Activated CD8-positive, alpha-beta memory T cell treated with anti-CD3 and anti-CD28 coated beads, Interleukin-2, amount 50 U/mL, for 1 hour (primary cell): ENCODE data around the gene ELANE.
"Not testable (repeated sequence)": the region's sequence is repeated elsewhere in the genome, so short reads cannot be mapped to it uniquely, and the experiment has no call there.

Source experiments
- DNase-seq: peaks from one replicate; pipeline ENCODE4 v3.0.0-alpha.2; 2020; ENCODE audit errors: extremely low read depth

Gene ELANE

GRCh38 chr19:862581-863314 lies 10.6 kb downstream of the ELANE start:
- peak; percentile 37 for DNase-seq

DNA sequence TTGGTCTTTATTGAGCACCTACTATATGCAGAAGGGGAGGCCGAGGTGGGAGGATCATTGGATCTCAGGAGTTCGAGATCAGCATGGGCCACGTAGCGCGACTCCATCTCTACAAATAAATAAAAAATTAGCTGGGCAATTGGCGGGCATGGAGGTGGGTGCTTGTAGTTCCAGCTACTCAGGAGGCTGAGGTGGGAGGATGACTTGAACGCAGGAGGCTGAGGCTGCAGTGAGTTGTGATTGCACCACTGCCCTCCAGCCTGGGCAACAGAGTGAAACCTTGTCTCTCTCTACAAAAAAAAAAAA lies 11.2 kb downstream of the ELANE start:
- no peak for DNase-seq

GRCh38 chr19:866769-867300 lies 14.7 kb downstream of the ELANE start:
- DNase-seq = no peak

GRCh38 chr19:867301-867793 lies 15.2 kb downstream of the ELANE start:
- DNase-seq = no peak

GRCh38 chr19:867855-868457 lies 15.9 kb downstream of the ELANE start:
- no peak for DNase-seq

DNA sequence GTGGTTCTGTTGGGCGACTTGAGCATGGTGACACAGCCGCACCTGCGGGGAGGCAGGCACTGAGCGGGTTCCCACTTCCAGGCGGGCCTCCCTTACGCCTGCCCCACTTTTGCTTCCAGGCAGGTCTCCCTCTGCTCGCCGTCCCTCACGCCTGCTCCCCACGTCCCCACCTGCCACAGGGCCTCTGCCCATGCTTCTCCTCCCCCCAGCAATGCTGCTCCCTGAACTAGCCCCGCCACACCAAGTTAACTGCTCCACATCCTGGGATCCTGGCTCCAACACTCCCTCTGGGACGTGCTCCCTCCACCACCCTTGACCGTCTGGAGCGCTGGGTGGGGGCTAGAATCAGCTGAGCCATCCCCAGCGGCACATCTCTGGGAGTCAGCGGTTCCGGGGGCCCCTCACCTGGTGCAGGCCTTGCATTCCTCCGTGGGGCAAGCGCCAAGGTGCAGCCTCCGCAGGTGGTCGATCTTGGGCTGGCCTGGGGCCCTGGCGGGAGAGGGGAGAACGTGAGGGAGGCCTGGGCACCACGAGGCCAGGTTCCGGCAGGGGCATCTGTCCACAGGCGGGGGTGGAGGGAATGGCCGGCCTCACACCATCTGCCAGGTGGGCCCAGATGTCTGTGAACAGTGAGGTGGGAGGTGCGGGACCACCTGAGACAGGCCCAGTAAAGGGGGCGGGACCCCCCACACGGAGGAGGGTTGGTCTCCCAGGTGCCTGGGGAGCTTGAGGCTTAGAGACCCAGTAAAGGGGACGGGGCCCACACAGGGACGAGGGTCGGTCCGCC lies 16.5 kb downstream of the ELANE start:
- no peak for DNase-seq

GRCh38 chr19:869245-870177 lies 17.4 kb downstream of the ELANE start:
- no peak for DNase-seq

GRCh38 chr19:870314-870713 lies 18.2 kb downstream of the ELANE start:
- no peak for DNase-seq

GRCh38 chr19:870963-871401 lies 18.9 kb downstream of the ELANE start:
- DNase-seq = no peak

GRCh38 chr19:871446-872265 lies 19.6 kb downstream of the ELANE start:
- DNase-seq = no peak

- DNase-seq = peak; percentile 66
Measured at GRCh38 chr19:872266-872951, 20.3 kb downstream of the ELANE start.

- DNase-seq = peak; percentile 49
Measured at GRCh38 chr19:873084-873483, 21.0 kb downstream of the ELANE start.

DNA sequence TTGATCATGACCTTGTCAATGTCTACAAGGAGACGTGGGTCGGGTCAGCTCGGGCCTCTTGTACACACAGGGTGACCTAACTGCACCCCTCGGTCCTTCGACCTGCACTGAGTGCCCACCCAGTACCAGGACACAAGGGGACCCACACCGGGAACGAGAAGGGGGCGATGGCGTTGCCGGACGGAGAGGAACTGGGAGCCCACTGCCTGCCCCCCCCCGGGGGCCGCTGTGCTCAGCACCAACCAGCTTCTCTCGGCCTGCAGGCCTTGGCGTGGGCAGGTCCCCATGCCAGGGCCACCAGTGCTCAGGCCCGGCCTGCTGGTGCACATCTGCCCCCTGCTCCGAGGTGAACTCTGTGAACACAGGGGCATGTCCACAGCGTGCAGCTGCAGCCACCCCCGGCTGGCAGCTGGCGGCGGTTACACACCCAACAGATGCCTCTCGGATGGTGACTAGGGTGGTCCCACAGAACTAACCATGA lies 21.5 kb downstream of the ELANE start:
- DNase-seq = no peak

- no peak for DNase-seq
Measured at GRCh38 chr19:875265-875879, 23.3 kb downstream of the ELANE start.

GRCh38 chr19:876089-876488 lies 24.0 kb downstream of the ELANE start:
- no peak for DNase-seq

GRCh38 chr19:876780-877314 lies 24.7 kb downstream of the ELANE start:
- no peak for DNase-seq

- not testable (repeated sequence) for DNase-seq
Measured at GRCh38 chr19:877992-878660, 26.0 kb downstream of the ELANE start.
